GM12878 (cell line): Measurements from ENCODE around the gene PROKR1. TPM values are rescaled to one million over a fixed set of nuclear protein-coding genes. Genes with fewer than 3 reads are reported as not detected.

Experiments
- BACH1 ChIP-seq: fragments of 450-650 bp; IDR thresholded peaks from 2 replicates; pipeline ENCODE4 v1.6.1; 2017; ENCODE audit warnings: mild to moderate bottlenecking, borderline replicate concordance
- CBFB ChIP-seq: IDR thresholded peaks from 2 replicates; pipeline ENCODE4 v1.6.1; 2016; ENCODE audit warnings: antibody characterized with exemption, low read depth
- CHD1 ChIP-seq: IDR thresholded peaks from 2 replicates; pipeline ENCODE4 v1.6.1; 2012; ENCODE audit warnings: low read depth, low read length, improper control_type of control experiment
- CTCF ChIP-seq, 3 experiments: IDR thresholded peaks in 2 of 3; conservative IDR thresholded peaks in 1 of 3; 2 replicates each; pipeline ENCODE4 v1.5.1; 2011; ENCODE audit warnings: low read depth in 3 of 3, low read length in 3 of 3, mild to moderate bottlenecking in 3 of 3, control low read depth in 2 of 3, moderate library complexity in 2 of 3, inconsistent platforms in 1 of 3, mixed read lengths in 1 of 3; ENCODE audit not compliant: control insufficient read depth in 2 of 3, insufficient read depth in 1 of 3; ENCODE audit errors: extremely low read depth in 1 of 3
- ESRRA ChIP-seq: IDR thresholded peaks from 2 replicates; pipeline ENCODE4 v1.6.1; 2012; ENCODE audit warnings: mild to moderate bottlenecking, low read length, improper control_type of control experiment
- IKZF1 ChIP-seq: fragments of 450-650 bp; conservative IDR thresholded peaks from 2 replicates; pipeline ENCODE4 v1.6.1; 2017; ENCODE audit warnings: antibody characterized with exemption, mild to moderate bottlenecking
- IKZF2 ChIP-seq, 2 experiments: fragments of 450-650 bp; IDR thresholded peaks; 2 replicates each; pipeline ENCODE4 v1.6.1; 2017; ENCODE audit warnings: mild to moderate bottlenecking in 2 of 2, moderate library complexity in 2 of 2
- MEF2A ChIP-seq: IDR thresholded peaks from 2 replicates; pipeline ENCODE4 v1.6.1; 2011; ENCODE audit warnings: low read depth, mild to moderate bottlenecking, low read length, moderate library complexity; ENCODE audit not compliant: insufficient read depth
- MTA3 ChIP-seq: IDR thresholded peaks from 2 replicates; pipeline ENCODE4 v1.6.1; 2012; ENCODE audit warnings: low read length, inconsistent platforms, borderline replicate concordance
- TCF3 ChIP-seq: IDR thresholded peaks from 2 replicates; pipeline ENCODE4 v1.6.1; 2012; ENCODE audit warnings: low read depth, mild to moderate bottlenecking, low read length, borderline replicate concordance; ENCODE audit not compliant: insufficient read depth
- YBX1 ChIP-seq: fragments of 450-650 bp; IDR thresholded peaks from 2 replicates; pipeline ENCODE4 v1.6.1; 2016; ENCODE audit warnings: antibody characterized with exemption
- ZNF217 ChIP-seq: fragments of 450-650 bp; IDR thresholded peaks from 2 replicates; pipeline ENCODE4 v1.6.1; 2017; ENCODE audit warnings: antibody characterized with exemption, mild to moderate bottlenecking
- polyA plus RNA-seq, 11 experiments: library from polyadenylated mRNA; depleted of rRNA in 4 of 11; unstranded in 6 of 11; stranded (reverse) in 5 of 11; fragments of >200 nt; fragmentation: Nextera tagmentation in 4 of 11; fragmentation: Illumina TruSeq in 1 of 11; extraction: Ambion mirVana in 4 of 11; extraction: Trizol in 1 of 11; gene quantifications; 1 replicate in 1 of 11; 2 replicates in 10 of 11; pipeline versions ENCODE4 v1.2.1 to v1.2.3, GENCODE V29; 2011 to 2016; ENCODE audit warnings: inconsistent platforms in 2 of 11, missing spikeins in 2 of 11, low read depth in 1 of 11
- total RNA-seq, 4 experiments: library from RNA; depleted of rRNA in 3 of 4; stranded (reverse); fragments of >200 nt in 3 of 4; fragmentation: Illumina TruSeq in 1 of 4; extraction: Trizol in 1 of 4; gene quantifications; 2 replicates each; pipeline versions ENCODE4 v1.2.1 to v1.2.3, GENCODE V29; 2013 to 2021

PROKR1 gene
- total and polyA plus RNA-seq, 10 of the 15 experiments (the other 5 are each of a cell fraction or from before 2014, with no cell fraction given) = 0.01 to 0.02 TPM; not detected in 8

- TF ChIP-seq ESRRA (no peak), MTA3 (peak; percentile 58; the same call in 1 of the 2 replicates), TCF3 (peak; percentile 67; the same call in 1 of the 2 replicates), BACH1 (peak; percentile 34; the same call in 1 of the 2 replicates), MEF2A (peak; percentile 45; the same call in 1 of the 2 replicates), CTCF (IDR thresholded peaks at IDR 0.05 in 2 of 3, conservative IDR thresholded peaks at IDR 0.05 in 1 of 3; ENCODE audit: control insufficient read depth in 2 of 3, extremely low read depth in 1 of 3, insufficient read depth in 1 of 3, low read depth in 3 of 3, low read length in 3 of 3) (no peak), IKZF1 (peak; percentile 77), IKZF2 (IDR thresholded peaks at IDR 0.05) (peak; percentile 88 to 91), CHD1 (no peak), CBFB (0 out of 2 replicates have a peak, but pooled peaks have one; percentile 14), ZNF217 (peak; percentile 87), YBX1 (no peak)
Measured at GRCh38 chr2:68689553-68690537, 46.5 kb downstream of the PROKR1 start (continued).
